Measurements from ENCODE around the gene STARD5. TPM values are rescaled to one million over a fixed set of nuclear protein-coding genes. Genes with fewer than 3 reads are reported as not detected.
A peak's percentile ranks its signal among the peaks of the same experiment; 100 is the strongest.

Gene STARD5
- total RNA-seq, 3 donors from 2014 or later (not counting 1 experiment from before 2014, with no cell fraction given): 4.7 to 6.6 (median 6.3) TPM

DNA sequence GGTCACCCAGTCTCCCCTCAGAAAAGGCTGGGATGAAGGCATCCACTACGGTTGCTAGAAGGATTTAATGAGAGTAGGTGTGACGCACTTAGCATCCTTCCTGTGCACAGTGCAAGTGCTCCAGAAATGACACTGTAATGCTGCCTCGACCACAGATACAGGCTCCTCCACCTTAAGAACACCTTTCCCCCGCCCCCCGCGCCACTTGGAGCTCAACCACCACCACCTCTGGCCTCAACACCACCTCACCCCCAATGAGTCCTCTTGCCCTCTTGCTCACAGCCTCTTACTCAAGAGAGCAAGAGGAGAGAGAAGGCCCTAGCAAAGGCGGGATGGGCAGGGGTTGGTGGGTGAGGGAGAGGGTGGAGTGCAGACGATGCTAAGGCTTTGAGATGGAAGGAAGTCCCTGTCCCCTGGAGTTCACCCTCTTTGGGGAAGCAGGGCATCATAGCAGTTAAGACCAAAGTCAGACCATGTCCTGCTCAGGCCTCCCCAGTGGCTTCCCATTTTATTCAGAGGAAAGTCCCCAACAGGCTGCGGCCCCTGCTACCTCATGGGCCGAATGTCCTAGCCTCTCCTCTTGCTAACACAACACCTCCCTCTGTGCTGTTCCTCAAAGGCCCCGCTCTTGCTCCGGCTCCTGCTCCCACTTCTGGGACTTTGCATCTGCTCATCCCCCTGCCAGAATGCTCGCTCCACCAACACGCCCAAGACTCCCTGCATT, 8.3 kb downstream of the STARD5 start:
- DNase-seq (peak in 1 of 2 donors; percentile 53), ATAC-seq (peak; percentile 51 to 72 (median 70))
- Mint-ChIP-seq H3K27me3 (ENCODE audit: low read depth in 2 of 2) (no peaks in the 10 kb centered on the region), H3K36me3 (no peaks in the 10 kb centered on the region), H3K4me3 (peak overlapping the region; percentile 10), H3K4me1 (peaks cover 37 to 54% of the 10 kb centered on the region in 2 donors), H3K27ac (peak overlapping the region; percentile 72 to 81), H3K9me3 (no peaks in the 10 kb centered on the region)
- intact Hi-C loops (cut with micrococcal nuclease): loop anchor here (2.0 kb wide), 1 partner anchor 19 kb away; no protein-coding TSS in a partner anchor
- H3K36me3 ChIP-seq (ENCODE audit: control insufficient read depth, insufficient read depth, low read length): peaks cover 19% of the 10 kb centered on the region
- no peak overlapping the region for H3K4me3 ChIP-seq (ENCODE audit: low read length)
- peak overlapping the region; percentile 48 for H3K27ac ChIP-seq (ENCODE audit: low read length)
- H3K4me1 ChIP-seq (ENCODE audit: control insufficient read depth, insufficient read depth, low read length): peaks cover 42% of the 10 kb centered on the region
- TF ChIP-seq, protein P1, sequence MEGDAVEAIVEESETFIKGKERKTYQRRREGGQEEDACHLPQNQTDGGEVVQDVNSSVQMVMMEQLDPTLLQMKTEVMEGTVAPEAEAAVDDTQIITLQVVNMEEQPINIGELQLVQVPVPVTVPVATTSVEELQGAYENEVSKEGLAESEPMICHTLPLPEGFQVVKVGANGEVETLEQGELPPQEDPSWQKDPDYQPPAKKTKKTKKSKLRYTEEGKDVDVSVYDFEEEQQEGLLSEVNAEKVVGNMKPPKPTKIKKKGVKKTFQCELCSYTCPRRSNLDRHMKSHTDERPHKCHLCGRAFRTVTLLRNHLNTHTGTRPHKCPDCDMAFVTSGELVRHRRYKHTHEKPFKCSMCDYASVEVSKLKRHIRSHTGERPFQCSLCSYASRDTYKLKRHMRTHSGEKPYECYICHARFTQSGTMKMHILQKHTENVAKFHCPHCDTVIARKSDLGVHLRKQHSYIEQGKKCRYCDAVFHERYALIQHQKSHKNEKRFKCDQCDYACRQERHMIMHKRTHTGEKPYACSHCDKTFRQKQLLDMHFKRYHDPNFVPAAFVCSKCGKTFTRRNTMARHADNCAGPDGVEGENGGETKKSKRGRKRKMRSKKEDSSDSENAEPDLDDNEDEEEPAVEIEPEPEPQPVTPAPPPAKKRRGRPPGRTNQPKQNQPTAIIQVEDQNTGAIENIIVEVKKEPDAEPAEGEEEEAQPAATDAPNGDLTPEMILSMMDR (IDR thresholded peaks at IDR 0.05): no peak
- no peaks in the 10 kb centered on the region for H3K27me3 ChIP-seq (ENCODE audit: control insufficient read depth, insufficient read depth, low read length)
- no peaks in the 10 kb centered on the region for H3K9me3 ChIP-seq (ENCODE audit: control insufficient read depth, insufficient read depth, low read length)
- 76% methylated on average over 14 of the region's 14 CpGs for WGBS (ENCODE audit: insufficient coverage)

DNA sequence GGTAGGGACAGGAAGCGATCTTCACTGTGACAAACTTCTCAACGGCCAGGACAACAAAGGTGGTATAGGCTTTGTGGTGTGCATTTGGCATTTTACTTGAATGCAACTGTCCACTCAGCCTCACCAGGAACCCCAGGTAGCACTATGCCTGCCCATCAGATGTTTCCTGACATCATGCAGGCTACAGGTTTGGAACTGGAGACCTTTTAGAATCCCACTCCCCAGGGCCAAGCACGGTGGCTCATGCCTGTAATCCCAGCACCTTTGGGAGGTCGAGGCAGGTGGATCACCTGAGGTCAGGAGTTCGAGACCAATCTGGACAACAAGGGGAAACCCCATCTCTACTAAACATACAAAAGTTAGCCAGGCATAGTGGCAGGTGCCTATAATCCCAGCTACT, 9.6 kb downstream of the STARD5 start:
- H3K27ac ChIP-seq (ENCODE audit: low read length): peak overlapping the region; percentile 27
- H3K9me3 Mint-ChIP-seq: no peaks in the 10 kb centered on the region
- H3K27me3 ChIP-seq (ENCODE audit: control insufficient read depth, insufficient read depth, low read length): no peaks in the 10 kb centered on the region
- peak overlapping the region; percentile 72 to 81 for H3K27ac Mint-ChIP-seq
- intact Hi-C loops (cut with micrococcal nuclease): loop anchor here (2.0 kb wide), 1 partner anchor 18 kb away; no protein-coding TSS in a partner anchor
- H3K27me3 Mint-ChIP-seq (ENCODE audit: low read depth in 2 of 2): no peaks in the 10 kb centered on the region
- peaks cover 50 to 64% of the 10 kb centered on the region in 2 donors for H3K4me1 Mint-ChIP-seq
- H3K4me1 ChIP-seq (ENCODE audit: control insufficient read depth, insufficient read depth, low read length): peaks cover 45% of the 10 kb centered on the region
- ATAC-seq (no peak), DNase-seq (no peak)
- WGBS (ENCODE audit: insufficient coverage): 81% methylated on average over 5 of the region's 5 CpGs
- peaks cover 4% of the 10 kb centered on the region for H3K36me3 Mint-ChIP-seq
- no peak overlapping the region for H3K4me3 ChIP-seq (ENCODE audit: low read length)
- H3K4me3 Mint-ChIP-seq: no peak overlapping the region
- H3K9me3 ChIP-seq (ENCODE audit: control insufficient read depth, insufficient read depth, low read length): no peaks in the 10 kb centered on the region
- H3K36me3 ChIP-seq (ENCODE audit: control insufficient read depth, insufficient read depth, low read length): peaks cover 32% of the 10 kb centered on the region
- TF ChIP-seq, protein P1 (IDR thresholded peaks at IDR 0.05): no peak

DNA sequence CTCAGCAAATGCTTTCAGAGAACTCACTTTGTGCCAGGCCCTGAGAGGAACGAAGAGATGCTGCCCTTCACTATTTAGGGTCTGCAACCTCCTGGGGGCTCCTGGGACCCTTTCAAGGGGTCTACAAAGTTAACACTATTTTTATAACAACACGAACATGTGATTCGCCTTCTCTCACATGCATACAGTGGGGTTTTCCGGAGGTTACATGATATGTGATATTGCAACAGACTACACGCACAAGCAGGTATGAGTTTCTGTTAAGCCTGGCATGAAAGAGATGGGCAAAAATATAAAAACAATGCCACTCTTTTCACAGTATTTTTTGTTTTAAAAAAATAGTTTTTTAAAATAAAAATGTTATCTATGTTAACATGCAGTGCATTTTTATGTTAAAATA, 10.3 kb downstream of the STARD5 start:
- 96% methylated on average over 5 of the region's 5 CpGs for WGBS (ENCODE audit: insufficient coverage)
- no peak for DNase-seq
- ATAC-seq: no peak
- H3K27ac ChIP-seq (ENCODE audit: low read length): no peak overlapping the region
- no peaks in the 10 kb centered on the region for H3K27me3 ChIP-seq (ENCODE audit: control insufficient read depth, insufficient read depth, low read length)
- Mint-ChIP-seq H3K36me3 (peaks cover 11% of the 10 kb centered on the region), H3K4me3 (no peak overlapping the region), H3K9me3 (no peaks in the 10 kb centered on the region), H3K27me3 (ENCODE audit: low read depth in 2 of 2) (no peaks in the 10 kb centered on the region), H3K27ac (peak overlapping the region; percentile 90 to 98), H3K4me1 (peaks cover 54 to 67% of the 10 kb centered on the region in 2 donors)
- H3K4me3 ChIP-seq (ENCODE audit: low read length): no peak overlapping the region
- intact Hi-C loops (cut with micrococcal nuclease): loop anchor here (2.0 kb wide), 1 partner anchor 17 kb away; no protein-coding TSS in a partner anchor
- H3K36me3 ChIP-seq (ENCODE audit: control insufficient read depth, insufficient read depth, low read length): peaks cover 35% of the 10 kb centered on the region
- TF ChIP-seq, protein P1 (IDR thresholded peaks at IDR 0.05): no peak
- H3K9me3 ChIP-seq (ENCODE audit: control insufficient read depth, insufficient read depth, low read length): no peaks in the 10 kb centered on the region
- peaks cover 45% of the 10 kb centered on the region for H3K4me1 ChIP-seq (ENCODE audit: control insufficient read depth, insufficient read depth, low read length)

All from natural killer cell (primary cell).